A673 (cell line): Measurements from ENCODE around the gene TAS1R1. TPM values are rescaled to one million over a fixed set of nuclear protein-coding genes. Genes with fewer than 3 reads are reported as not detected.

Source experiments
- BruUV-seq: library from RNA; stranded (reverse); fragments of 400-500 nt; replicated peaks from 2 replicates; lab custom pipeline; 2021; lab: Mats Ljungman, UMichigan
- CTCF ChIA-PET: fragments of 300-600 bp; sonication (Branson Sonifier 250); formaldehyde crosslinking; loops from one replicate; lab custom pipeline; 2022; ENCODE audit warnings: antibody characterized with exemption; lab: Charles Lee
- POLR2A ChIA-PET: fragments of 300-600 bp; sonication (Branson Sonifier 250); formaldehyde crosslinking; loops from one replicate; lab custom pipeline; 2022; ENCODE audit warnings: antibody characterized with exemption; ENCODE audit not compliant: low non-redundant PET; lab: Charles Lee
- DNase-seq: peaks from one replicate; pipeline ENCODE4 v3.0.0-alpha.2; 2015; ENCODE audit warnings: low spot score
- H3K27ac ChIP-seq: fragments of 200-600 bp; sonication (generic); 2 replicates; pipeline ENCODE4 v1.5.1; 2016; ENCODE audit warnings: mixed run types, low read depth, mild to moderate bottlenecking, mixed read lengths, antibody characterized with exemption, low read length; ENCODE audit not compliant: poor library complexity, severe bottlenecking
- H3K27me3 ChIP-seq: fragments of 200-600 bp; sonication (generic); replicated peaks from 2 replicates; pipeline ENCODE4 v1.6.1; 2017; ENCODE audit warnings: mixed run types, low read depth, mild to moderate bottlenecking, mixed read lengths, antibody characterized with exemption, low read length; ENCODE audit not compliant: insufficient read depth, poor library complexity
- H3K36me3 ChIP-seq: fragments of 200-600 bp; sonication (generic); 2 replicates; pipeline ENCODE4 v1.6.1; 2016; ENCODE audit warnings: mixed run types, mild to moderate bottlenecking, mixed read lengths, antibody characterized with exemption, low read length; ENCODE audit not compliant: insufficient read depth, poor library complexity, severe bottlenecking
- H3K4me1 ChIP-seq: fragments of 200-600 bp; sonication (generic); 2 replicates; pipeline ENCODE4 v1.6.1; 2017; ENCODE audit warnings: mixed run types, mild to moderate bottlenecking, mixed read lengths, antibody characterized with exemption, low read length; ENCODE audit not compliant: insufficient read depth, poor library complexity, severe bottlenecking
- H3K4me3 ChIP-seq: fragments of 200-600 bp; sonication (generic); 2 replicates; pipeline ENCODE4 v1.5.1; 2016; ENCODE audit warnings: low read depth, mixed run types, mild to moderate bottlenecking, mixed read lengths, low read length; ENCODE audit not compliant: poor library complexity, severe bottlenecking
- H3K9me3 ChIP-seq: fragments of 200-600 bp; sonication (generic); 2 replicates; pipeline ENCODE4 v1.6.1; 2016; ENCODE audit warnings: mixed run types, low read depth, mild to moderate bottlenecking, mixed read lengths, antibody characterized with exemption, low read length; ENCODE audit not compliant: poor library complexity, severe bottlenecking
- CTCF ChIP-seq: fragments of 300-800, 200-600 bp; sonication (generic); conservative IDR thresholded peaks from 2 replicates; pipeline ENCODE4 v1.5.1; 2017; ENCODE audit warnings: low read depth, mild to moderate bottlenecking, antibody characterized with exemption, low read length, moderate library complexity, mixed read lengths
- EZH2 ChIP-seq: fragments of 200-600 bp; sonication (generic); IDR thresholded peaks from 2 replicates; pipeline ENCODE4 v1.6.1; 2017; ENCODE audit warnings: borderline replicate concordance, low read depth, mild to moderate bottlenecking, mixed read lengths, antibody characterized with exemption, low read length; ENCODE audit not compliant: poor library complexity, severe bottlenecking
- intact Hi-C: fragments of 100-400 bp; cut with micrococcal nuclease; formaldehyde crosslinking; loops from one replicate; pipeline ENCODE4 v1.10.0; 2022; ENCODE audit not compliant: unreplicated experiment
- total RNA-seq: library from RNA; stranded (reverse); gene quantifications from 2 replicates; pipeline ENCODE4 v1.2.3, GENCODE V29; 2021

TAS1R1 gene
- total RNA-seq, 1 experiment from 2014 or later: not detected

GRCh38 chr1:6614929-6615785 is 60.0 kb downstream of the TAS1R1 start:
- no peaks in the 10 kb centered on the region for H3K27me3 ChIP-seq
- H3K4me3 ChIP-seq: peak overlapping the region; percentile 99
- TF ChIP-seq CTCF (no peak), EZH2 (no peak)
- ChIA-PET POLR2A (interaction anchor here (0.6 kb wide), 2 partner anchors 37 to 175 kb away, joined by 4 to 6 read pairs; no protein-coding TSS in a partner anchor), CTCF (no interaction called here)
- no peaks in the 10 kb centered on the region for H3K9me3 ChIP-seq
- BruUV-seq: no TSS peak
- peaks cover 5% of the 10 kb centered on the region for H3K4me1 ChIP-seq
- DNase-seq: peak; percentile 27
- intact Hi-C loops: no loop called here
- peaks cover 35% of the 10 kb centered on the region for H3K36me3 ChIP-seq
- peak overlapping the region; percentile 77 for H3K27ac ChIP-seq

DNA sequence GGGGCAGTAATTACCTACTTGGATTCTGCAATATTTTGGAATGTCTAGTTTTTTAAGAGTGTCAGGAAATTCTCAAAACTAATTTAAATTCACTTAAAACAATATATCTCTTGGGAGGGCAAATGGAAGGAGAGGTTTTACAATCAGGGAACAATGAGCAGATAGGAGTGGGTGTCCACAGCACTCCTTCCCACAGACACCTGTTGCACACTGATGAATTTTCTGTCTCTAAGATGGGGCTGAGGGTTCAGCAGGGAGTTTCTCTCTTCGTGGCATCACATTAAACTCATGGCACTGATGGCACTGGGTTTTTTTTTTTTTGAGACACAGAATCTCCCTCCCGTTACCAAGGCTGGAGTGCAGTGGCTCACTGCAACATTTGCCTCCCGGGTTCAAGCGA is 63.9 kb downstream of the TAS1R1 start:
- ChIA-PET CTCF (no interaction called here), POLR2A (interaction anchor here (0.7 kb wide), 1 partner anchor 1893 kb away, joined by 6 read pairs; no protein-coding TSS in a partner anchor)
- Histone ChIP-seq H3K4me1 (peaks cover 5% of the 10 kb centered on the region), H3K27me3 (no peaks in the 10 kb centered on the region), H3K36me3 (peaks cover 67% of the 10 kb centered on the region), H3K4me3 (no peak overlapping the region), H3K9me3 (no peaks in the 10 kb centered on the region), H3K27ac (no peak overlapping the region)
- BruUV-seq: no TSS peak
- DNase-seq: no peak
- intact Hi-C loops: no loop called here
- no peak for TF ChIP-seq CTCF
- TF ChIP-seq EZH2: no peak

- intact Hi-C loops: no loop called here
- Histone ChIP-seq H3K36me3 (peaks cover 63% of the 10 kb centered on the region), H3K27ac (peak overlapping the region; percentile 37), H3K27me3 (no peaks in the 10 kb centered on the region), H3K9me3 (no peaks in the 10 kb centered on the region), H3K4me1 (peaks cover 4% of the 10 kb centered on the region), H3K4me3 (no peak overlapping the region)
- POLR2A ChIA-PET: interaction anchor here (0.7 kb wide), 1 partner anchor 21 kb away, joined by 3 read pairs; no protein-coding TSS in a partner anchor
- no peak for DNase-seq
- BruUV-seq: TSS peak; percentile 10
- TF ChIP-seq EZH2 (no peak), CTCF (no peak)
- CTCF ChIA-PET: interaction anchor here (0.6 kb wide), 1 partner anchor 35 kb away, joined by 3 read pairs; no protein-coding TSS in a partner anchor
Observed at GRCh38 chr1:6621429-6622391, 66.6 kb downstream of the TAS1R1 start.
